Endothelial cell of umbilical vein (primary cell): ENCODE measurements around the gene DDX42. TPM values are rescaled to one million over a fixed set of nuclear protein-coding genes. Genes with fewer than 3 reads are reported as not detected.

Experiments used
- BruUV-seq: library from RNA; stranded (reverse); fragments of 400-500 nt; replicated peaks from 2 replicates; lab custom pipeline; 2021; lab: Mats Ljungman, UMichigan
- CTCF ChIA-PET: fragments of 300-600, 350-600 bp; sonication (Branson Sonifier 250); formaldehyde crosslinking; loops from one replicate; lab custom pipeline; 2021; ENCODE audit warnings: antibody characterized with exemption, inconsistent platforms; lab: Charles Lee
- POLR2A ChIA-PET: fragments of 300-600, 350-600 bp; sonication (Branson Sonifier 250); formaldehyde crosslinking; loops from one replicate; lab custom pipeline; 2021; ENCODE audit warnings: antibody characterized with exemption, inconsistent platforms; lab: Charles Lee
- DNase-seq: peaks from one replicate; pipeline ENCODE4 v3.0.0-alpha.2; 2011; ENCODE audit warnings: low read depth, low spot score
- FAIRE-seq: peaks from 2 replicates; lab custom pipeline; 2011; peaks lifted over from hg19 to GRCh38; lab: Jason Lieb, UNC
- H2AFZ ChIP-seq: 2 replicates; pipeline ENCODE4 v1.6.0; 2012; ENCODE audit warnings: low read depth, low read length, control low read depth, inconsistent platforms
- H3K27ac ChIP-seq: 2 replicates; pipeline ENCODE4 v1.5.1; 2011; ENCODE audit warnings: low read depth, mild to moderate bottlenecking, control low read depth, low read length, moderate library complexity; ENCODE audit not compliant: insufficient read depth
- H3K27me3 ChIP-seq, 2 experiments: 2 replicates each; pipeline versions ENCODE4 v1.6.0 to v1.6.1; 2011; ENCODE audit warnings: low read length in 2 of 2, mixed read lengths in 1 of 2; ENCODE audit not compliant: control insufficient read depth in 2 of 2, insufficient read depth in 2 of 2
- H3K36me3 ChIP-seq, 2 experiments: 2 replicates in 1 of 2; 3 replicates in 1 of 2; pipeline ENCODE4 v1.5.1; 2011; ENCODE audit warnings: low read length in 2 of 2, mild to moderate bottlenecking in 1 of 2, moderate library complexity in 1 of 2; ENCODE audit not compliant: control insufficient read depth in 2 of 2, insufficient read depth in 2 of 2; ENCODE audit errors: extremely low read depth in 1 of 2
- H3K4me1 ChIP-seq: 3 replicates; pipeline ENCODE4 v1.5.1; 2011; ENCODE audit warnings: mild to moderate bottlenecking, low read length; ENCODE audit not compliant: control insufficient read depth, insufficient read depth; ENCODE audit errors: extremely low read depth
- H3K4me2 ChIP-seq: 2 replicates; pipeline ENCODE4 v1.6.1; 2011; ENCODE audit warnings: low read length, control low read depth, mixed read lengths; ENCODE audit not compliant: insufficient read depth
- H3K4me3 ChIP-seq, 3 experiments: fragments of 200-600 bp in 1 of 3; sonication (generic), shearing (Covaris generic) in 1 of 3; replicated peaks in 1 of 3; 2 replicates each; pipeline ENCODE4 v1.5.1; 2011 to 2016; ENCODE audit warnings: control low read depth in 3 of 3, low read length in 3 of 3, mild to moderate bottlenecking in 2 of 3, inconsistent platforms in 1 of 3, low read depth in 1 of 3, moderate library complexity in 1 of 3; ENCODE audit not compliant: insufficient read depth in 1 of 3
- H3K79me2 ChIP-seq: 2 replicates; pipeline ENCODE4 v1.6.0; 2012; ENCODE audit warnings: low read length, inconsistent platforms; ENCODE audit not compliant: control insufficient read depth, insufficient read depth
- H3K9ac ChIP-seq: replicated peaks from 2 replicates; pipeline ENCODE3; 2011; ENCODE audit warnings: low read length, control low read depth; ENCODE audit not compliant: insufficient read depth; ENCODE audit errors: extremely low read depth
- H3K9me1 ChIP-seq: replicated peaks from 3 replicates; pipeline ENCODE4 v1.6.0; 2011; ENCODE audit warnings: mild to moderate bottlenecking, low read length; ENCODE audit not compliant: control insufficient read depth, insufficient read depth; ENCODE audit errors: extremely low read depth
- H3K9me3 ChIP-seq: replicated peaks from 2 replicates; pipeline ENCODE4 v1.5.1; 2012; ENCODE audit warnings: low read length, inconsistent platforms; ENCODE audit not compliant: control insufficient read depth, insufficient read depth
- H4K20me1 ChIP-seq: replicated peaks from 2 replicates; pipeline ENCODE3; 2011; ENCODE audit warnings: mild to moderate bottlenecking, low read length; ENCODE audit not compliant: control insufficient read depth, insufficient read depth; ENCODE audit errors: extremely low read depth
- EZH2 ChIP-seq: IDR thresholded peaks from 2 replicates; pipeline ENCODE4 v1.6.1; 2012; ENCODE audit warnings: borderline replicate concordance, low read depth, mild to moderate bottlenecking, moderate library complexity, low read length, inconsistent platforms; ENCODE audit not compliant: severe bottlenecking
- FOS ChIP-seq: IDR thresholded peaks from 2 replicates; pipeline ENCODE4 v1.6.1; 2011; ENCODE audit warnings: mild to moderate bottlenecking, low read length, moderate library complexity, borderline replicate concordance; ENCODE audit not compliant: insufficient read depth
- GATA2 ChIP-seq: IDR thresholded peaks from 2 replicates; pipeline ENCODE4 v1.7.0; 2011; ENCODE audit warnings: low read depth, mild to moderate bottlenecking, moderate library complexity, mixed read lengths, low read length; ENCODE audit not compliant: insufficient read length, insufficient read depth
- JUN ChIP-seq: IDR thresholded peaks from 2 replicates; pipeline ENCODE4 v1.6.1; 2011; ENCODE audit warnings: borderline replicate concordance, low read depth; ENCODE audit not compliant: insufficient read length, insufficient read depth
- MYC ChIP-seq: IDR thresholded peaks from one replicate; pipeline ENCODE4 v1.6.1; 2011; ENCODE audit warnings: mild to moderate bottlenecking, low read depth, low read length
- POLR2A ChIP-seq: IDR thresholded peaks from 2 replicates; pipeline ENCODE4 v1.6.1; 2012; ENCODE audit warnings: low read depth, mild to moderate bottlenecking, control low read depth, low read length
- POLR2AphosphoS5 ChIP-seq: IDR thresholded peaks from 2 replicates; pipeline ENCODE4 v1.6.1; 2012; ENCODE audit warnings: low read depth, mild to moderate bottlenecking, control low read depth, low read length, moderate library complexity; ENCODE audit not compliant: insufficient read depth
- dilution Hi-C: fragments of 300-500 bp; cut with MboI; formaldehyde crosslinking; loops from one replicate; pipeline ENCODE4 v1.15.0; 2019; ENCODE audit warnings: low sequenced_read_pairs; ENCODE audit not compliant: extremely low pct_ligation_motif_present
- intact Hi-C: fragments of 100-400 bp; cut with micrococcal nuclease; formaldehyde crosslinking; loops from one replicate; pipeline ENCODE4 v1.10.0; 2022
- polyA plus RNA-seq, 4 experiments: library from polyadenylated mRNA; depleted of rRNA in 3 of 4; stranded (reverse) in 3 of 4; unstranded in 1 of 4; fragments of >200 nt; gene quantifications; 2 replicates each; pipeline versions ENCODE4 v1.2.1 to v1.2.3, GENCODE V29; 2011 to 2012; ENCODE audit warnings: missing spikeins in 1 of 4
- total RNA-seq: library from RNA; stranded (reverse); gene quantifications from 2 replicates; pipeline ENCODE4 v1.2.3, GENCODE V29; 2021
- TF ChIP-seq, protein P1 (sequence below): IDR thresholded peaks from 2 replicates; pipeline ENCODE4 v1.6.1; 2011; ENCODE audit not compliant: insufficient read depth, insufficient read length
- TF ChIP-seq, protein P2 (sequence below), 2 donors: IDR thresholded peaks; 1 replicate in 1 of 2; 2 replicates in 1 of 2; pipeline ENCODE4 v1.5.1; 2011; ENCODE audit warnings: low read length in 2 of 2, mild to moderate bottlenecking in 2 of 2, moderate library complexity in 2 of 2, control low read depth in 1 of 2, inconsistent platforms in 1 of 2, low read depth in 1 of 2; ENCODE audit not compliant: insufficient read depth in 1 of 2; ENCODE audit errors: extremely low read depth in 1 of 2

Gene DDX42
- total and polyA plus RNA-seq, 2 donors (not counting 3 experiments of a cell fraction or from before 2014, with no cell fraction given), result 48.1 to 124 TPM

- H3K4me1 ChIP-seq, result peaks cover 15% of the 10 kb centered on the region
- dilution Hi-C loops, result no loop called here
- H3K9ac ChIP-seq, result peak overlapping the region; percentile 90
- POLR2A ChIA-PET, result interaction anchor here (2.4 kb wide), 1 partner anchor 32 kb away, joined by 5 read pairs; no protein-coding TSS in a partner anchor
- BruUV-seq, result TSS peak; percentile 47
- H3K4me3 ChIP-seq, result peak overlapping the region; percentile 77 to 94 (median 94)
- peak; percentile 33 for DNase-seq
- peaks cover 3% of the 10 kb centered on the region for H4K20me1 ChIP-seq
- peak overlapping the region; percentile 98 for H3K4me2 ChIP-seq
- no peaks in the 10 kb centered on the region for H3K9me3 ChIP-seq
- no peaks in the 10 kb centered on the region for H3K9me1 ChIP-seq
- peaks cover 89% of the 10 kb centered on the region for H3K79me2 ChIP-seq
- H3K36me3 ChIP-seq, result peaks cover 0 to 3% of the 10 kb centered on the region in 2 experiments
- peak overlapping the region; percentile 68 for H3K27ac ChIP-seq
- CTCF ChIA-PET, result interaction anchor here (0.7 to 2.4 kb wide), 8 partner anchors 8 to 350 kb away, joined by 3 to 9 read pairs (median 4); no protein-coding TSS in a partner anchor
- TF ChIP-seq POLR2AphosphoS5 (no peak), EZH2 (no peak), POLR2A (no peak), GATA2 (no peak), MYC (no peak), FOS (no peak), JUN (no peak)
- TF ChIP-seq, protein P1, sequence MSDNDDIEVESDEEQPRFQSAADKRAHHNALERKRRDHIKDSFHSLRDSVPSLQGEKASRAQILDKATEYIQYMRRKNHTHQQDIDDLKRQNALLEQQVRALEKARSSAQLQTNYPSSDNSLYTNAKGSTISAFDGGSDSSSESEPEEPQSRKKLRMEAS, result no peak
- TF ChIP-seq, protein P2, sequence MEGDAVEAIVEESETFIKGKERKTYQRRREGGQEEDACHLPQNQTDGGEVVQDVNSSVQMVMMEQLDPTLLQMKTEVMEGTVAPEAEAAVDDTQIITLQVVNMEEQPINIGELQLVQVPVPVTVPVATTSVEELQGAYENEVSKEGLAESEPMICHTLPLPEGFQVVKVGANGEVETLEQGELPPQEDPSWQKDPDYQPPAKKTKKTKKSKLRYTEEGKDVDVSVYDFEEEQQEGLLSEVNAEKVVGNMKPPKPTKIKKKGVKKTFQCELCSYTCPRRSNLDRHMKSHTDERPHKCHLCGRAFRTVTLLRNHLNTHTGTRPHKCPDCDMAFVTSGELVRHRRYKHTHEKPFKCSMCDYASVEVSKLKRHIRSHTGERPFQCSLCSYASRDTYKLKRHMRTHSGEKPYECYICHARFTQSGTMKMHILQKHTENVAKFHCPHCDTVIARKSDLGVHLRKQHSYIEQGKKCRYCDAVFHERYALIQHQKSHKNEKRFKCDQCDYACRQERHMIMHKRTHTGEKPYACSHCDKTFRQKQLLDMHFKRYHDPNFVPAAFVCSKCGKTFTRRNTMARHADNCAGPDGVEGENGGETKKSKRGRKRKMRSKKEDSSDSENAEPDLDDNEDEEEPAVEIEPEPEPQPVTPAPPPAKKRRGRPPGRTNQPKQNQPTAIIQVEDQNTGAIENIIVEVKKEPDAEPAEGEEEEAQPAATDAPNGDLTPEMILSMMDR (IDR thresholded peaks at IDR 0.05; ENCODE audit: extremely low read depth in 1 of 2, insufficient read depth in 1 of 2, low read depth in 1 of 2, low read length in 2 of 2), result no peak
- FAIRE-seq, result no peak
- no peak overlapping the region for H2AFZ ChIP-seq
- H3K27me3 ChIP-seq, result no peaks in the 10 kb centered on the region
- intact Hi-C loops, result loop anchor here (1.0 to 2.0 kb wide), 2 partner anchors 52 to 152 kb away; partner anchors contain the start of genes FTSJ3, MAP3K3 and PSMC5
Observed at GRCh38 chr17:63774969-63775265, 947 bp downstream of the DDX42 start.
